Nucleus accumbens (tissue), 56 donors: Measurements from ENCODE around the gene FBXO47.

Experiments
- DNase-seq, 56 donors: peaks; one replicate each; lab custom pipeline; 2025; lab: John Stamatoyannopoulos, UW

Gene FBXO47

GRCh38 chr17:38907930-38908675, 59.1 kb downstream of the FBXO47 start:
- no peak for DNase-seq

- DNase-seq = no peak
These were observed 60.6 kb downstream of the FBXO47 start for GRCh38 chr17:38906460-38907228.

DNA sequence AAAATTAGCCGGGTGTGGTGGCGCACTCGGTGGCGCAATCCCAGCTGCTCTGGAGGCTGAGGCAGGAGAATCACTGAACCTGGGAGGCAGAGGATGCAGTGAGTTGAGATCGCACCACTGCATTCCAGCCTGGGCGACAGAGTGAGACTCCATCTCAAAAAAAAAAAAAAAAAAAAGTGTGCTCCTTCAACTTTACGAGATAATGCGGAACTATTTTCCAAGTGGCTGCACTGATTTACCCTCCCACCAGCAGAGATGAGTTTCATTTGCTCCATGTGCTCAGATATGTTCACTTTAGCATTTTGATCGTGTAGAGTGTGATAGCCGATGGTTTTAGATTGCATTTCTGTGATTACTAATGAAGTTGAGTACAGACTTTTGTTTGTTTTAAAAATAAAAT, 61.8 kb downstream of the FBXO47 start:
- DNase-seq = no peak

DNA sequence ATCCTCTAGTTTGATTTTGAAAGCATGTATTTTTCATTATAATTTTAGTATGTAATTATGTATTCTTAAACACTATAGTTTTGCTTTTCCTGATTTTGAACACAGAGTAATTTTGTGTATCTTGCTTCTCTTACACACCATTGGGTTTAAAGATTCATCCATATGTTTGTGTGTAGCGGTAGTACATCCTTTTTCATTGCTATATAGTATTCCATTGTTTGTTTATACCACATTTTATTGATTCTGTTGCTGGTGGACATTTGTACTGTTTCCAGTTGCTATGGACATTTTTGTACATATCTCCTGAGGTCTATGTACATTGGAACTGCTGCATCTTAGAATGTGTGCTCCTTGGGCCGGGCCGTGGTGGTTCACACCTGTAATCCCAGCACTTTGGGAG, 62.3 kb downstream of the FBXO47 start:
- DNase-seq = no peak

GRCh38 chr17:38903404-38903803, 63.8 kb downstream of the FBXO47 start:
- DNase-seq = no peak

DNA sequence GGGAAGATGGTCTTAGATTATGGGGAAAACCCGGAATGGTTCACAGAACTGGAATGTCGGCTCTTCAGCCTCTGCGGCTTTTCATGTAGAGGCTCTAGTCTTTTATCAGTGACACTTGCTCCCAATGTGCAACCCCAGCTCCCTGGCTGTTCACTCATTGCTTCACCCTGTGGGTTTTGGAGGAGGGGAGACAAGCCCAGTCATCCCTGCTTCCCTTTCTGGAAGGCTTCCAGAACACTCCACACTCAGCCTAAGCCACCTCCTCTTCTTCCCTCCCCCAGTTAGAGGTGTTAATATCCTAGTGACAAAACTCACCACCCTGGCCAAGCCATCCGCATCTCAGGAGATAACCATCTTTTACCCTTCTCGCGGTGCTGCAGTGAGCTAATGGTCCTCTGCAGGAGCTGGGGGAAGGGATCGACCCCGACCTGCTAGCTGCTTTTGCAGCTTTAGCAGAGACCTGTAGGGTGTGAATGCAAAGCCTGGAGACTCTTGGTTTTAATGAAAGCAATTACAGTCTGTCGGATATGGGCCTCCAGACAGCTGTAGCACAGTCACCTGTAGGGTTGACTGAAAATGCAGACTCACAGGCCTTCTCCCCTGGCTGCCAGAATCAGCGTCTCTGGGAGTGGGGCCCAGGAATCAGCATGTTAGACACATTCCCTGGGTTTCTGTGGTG, 66.1 kb downstream of the FBXO47 start:
- peak in 12 of 56 donors; percentile 13 to 41 (median 29) for DNase-seq

- no peak for DNase-seq
These were observed 67.8 kb downstream of the FBXO47 start for GRCh38 chr17:38899421-38899820.

DNA sequence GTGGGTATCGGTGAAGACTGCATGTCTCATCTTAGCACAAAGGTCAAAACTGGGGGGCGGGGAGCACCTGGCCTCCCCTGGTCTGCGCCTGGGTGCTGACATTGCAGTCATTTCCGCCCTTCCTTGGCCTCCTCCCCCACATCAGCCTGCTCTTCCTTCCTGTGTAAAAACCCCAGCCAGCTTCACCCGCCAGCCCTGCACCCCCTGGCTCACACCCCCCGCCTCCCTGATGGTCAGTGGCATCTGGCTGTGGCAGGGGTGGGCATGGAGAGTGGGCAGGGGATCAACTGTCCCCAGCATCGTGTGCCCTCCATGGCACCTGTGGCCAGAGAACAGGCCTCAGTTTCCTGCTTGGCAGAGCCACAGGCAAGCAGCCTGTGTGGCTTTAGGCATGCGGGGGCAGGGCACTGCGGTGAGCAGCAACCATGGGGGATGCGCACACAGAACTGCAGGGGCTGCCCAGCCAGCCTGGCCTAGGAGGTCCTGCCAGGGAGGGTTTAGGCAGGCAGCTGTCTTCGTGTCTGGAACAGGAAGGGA, 68.3 kb downstream of the FBXO47 start:
- DNase-seq = no peak

GRCh38 chr17:38898291-38898679, 68.9 kb downstream of the FBXO47 start:
- no peak for DNase-seq

GRCh38 chr17:38897671-38898290, 69.4 kb downstream of the FBXO47 start:
- DNase-seq = peak in 12 of 56 donors; percentile 12 to 42 (median 30)

- DNase-seq = peak in 3 of 56 donors; percentile 27 to 31 (median 30)
These were observed 70.0 kb downstream of the FBXO47 start for GRCh38 chr17:38897176-38897575.

DNA sequence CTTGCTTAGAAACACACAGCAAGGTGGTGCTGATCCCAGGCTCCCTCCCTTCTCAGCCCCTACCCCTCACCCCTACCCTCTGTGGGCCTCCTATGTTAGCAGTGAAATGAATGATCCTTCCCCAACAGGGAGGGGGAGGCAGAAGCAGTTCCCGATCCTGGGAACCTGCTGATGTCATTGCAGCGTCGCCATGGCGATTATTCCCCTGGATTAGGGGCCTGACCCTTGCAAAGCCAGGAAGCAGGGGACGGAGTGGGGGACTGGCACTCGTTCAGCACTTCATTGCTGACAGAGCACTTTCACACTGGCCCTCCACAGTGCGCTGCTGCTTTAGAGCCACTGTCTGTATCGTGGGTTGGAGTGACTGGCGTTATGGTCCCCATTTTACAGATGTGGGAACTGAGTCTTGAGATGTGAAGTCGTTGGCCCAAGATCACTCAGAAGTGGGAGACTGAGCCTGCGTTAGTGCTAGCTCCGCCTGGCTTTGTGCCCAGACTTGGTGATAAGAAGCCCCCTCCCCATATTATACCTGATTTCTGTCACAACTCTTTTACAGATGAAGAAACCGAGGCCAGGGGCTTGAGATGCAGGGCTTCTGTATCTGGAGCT, 70.8 kb downstream of the FBXO47 start:
- no peak for DNase-seq

DNA sequence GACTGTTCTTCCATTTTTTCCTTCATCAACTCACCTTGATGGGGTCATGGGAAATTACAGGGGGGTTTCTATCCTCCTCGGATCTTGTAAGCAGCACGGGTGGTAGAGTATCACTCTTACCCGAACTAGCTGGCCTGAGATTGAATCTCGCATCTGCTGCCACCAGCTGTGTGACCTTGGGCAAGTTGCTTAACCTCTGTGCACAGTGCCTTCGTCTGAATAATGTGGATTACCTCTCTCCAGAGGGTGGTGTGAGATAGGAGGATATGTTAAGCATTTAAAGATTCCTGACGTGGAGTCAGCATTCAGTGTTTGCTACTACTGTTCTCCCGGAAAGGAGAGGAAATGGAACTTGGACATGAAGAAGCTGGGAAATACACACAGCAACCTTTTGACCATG, 72.9 kb downstream of the FBXO47 start:
- no peak for DNase-seq

- peak in 12 of 56 donors; percentile 15 to 57 (median 24) for DNase-seq
These were observed 73.6 kb downstream of the FBXO47 start for GRCh38 chr17:38893607-38894006.

- no peak for DNase-seq
These were observed 74.1 kb downstream of the FBXO47 start for GRCh38 chr17:38893113-38893512.

DNA sequence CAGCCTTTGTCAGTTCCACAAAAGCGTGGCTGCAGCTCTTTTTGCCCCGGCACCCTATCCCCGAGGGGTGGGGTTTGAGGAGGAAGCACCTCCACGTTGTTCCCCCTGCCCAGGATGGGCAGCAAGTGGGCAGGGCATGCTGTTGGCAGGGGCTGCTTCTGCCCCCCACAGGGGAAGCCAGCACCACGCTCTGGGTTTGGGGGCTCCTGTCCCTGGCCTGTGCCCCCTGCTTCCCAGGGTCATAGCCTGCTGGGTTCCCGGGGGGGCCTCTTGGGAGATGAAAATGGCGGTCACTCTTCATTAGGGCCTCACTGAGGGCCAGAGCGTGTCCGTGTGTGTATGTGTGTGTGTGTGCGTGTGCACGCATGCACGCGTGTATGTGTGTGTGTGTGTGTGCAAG, 74.6 kb downstream of the FBXO47 start:
- no peak for DNase-seq

DNA sequence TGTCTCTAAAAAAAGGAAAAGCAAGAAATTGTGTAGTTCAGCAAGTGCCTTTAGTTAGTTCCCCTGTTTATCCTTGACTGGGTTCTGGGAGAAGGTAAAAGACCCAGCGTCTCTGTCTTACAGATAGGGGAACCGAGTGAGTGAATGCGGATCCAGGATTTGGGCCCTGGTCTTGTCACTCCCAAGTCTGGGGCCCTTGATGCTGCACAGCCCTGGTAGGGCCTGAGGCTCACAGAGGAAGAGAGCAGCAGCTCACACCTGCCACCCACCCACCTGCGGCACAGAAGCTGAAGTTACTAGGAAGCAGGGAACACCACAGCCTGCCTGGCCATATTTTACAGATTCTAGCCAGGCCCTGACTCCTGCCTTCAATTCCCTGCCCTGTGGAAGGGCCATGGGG, 75.1 kb downstream of the FBXO47 start:
- peak in 2 of 56 donors; percentile 18 to 21 for DNase-seq

DNA sequence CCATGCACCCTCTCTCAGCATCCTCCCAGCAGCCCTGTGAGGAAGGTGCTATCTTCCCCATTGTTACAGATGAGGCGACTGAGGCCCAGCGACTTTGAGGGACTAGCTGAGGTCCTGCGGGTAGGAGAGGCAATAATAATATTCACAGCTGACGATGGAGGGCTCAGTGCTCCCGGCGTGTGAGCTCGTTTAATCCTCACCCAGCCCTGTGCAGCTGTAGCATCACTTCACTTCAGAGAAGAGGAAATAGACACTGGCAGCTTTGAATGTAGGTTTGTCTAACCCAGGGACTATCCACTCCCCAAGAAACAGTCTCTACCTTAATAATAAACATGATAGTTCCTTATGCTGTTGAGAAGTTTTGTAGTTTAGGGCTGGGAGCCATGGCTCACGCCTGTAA, 75.8 kb downstream of the FBXO47 start:
- no peak for DNase-seq

DNA sequence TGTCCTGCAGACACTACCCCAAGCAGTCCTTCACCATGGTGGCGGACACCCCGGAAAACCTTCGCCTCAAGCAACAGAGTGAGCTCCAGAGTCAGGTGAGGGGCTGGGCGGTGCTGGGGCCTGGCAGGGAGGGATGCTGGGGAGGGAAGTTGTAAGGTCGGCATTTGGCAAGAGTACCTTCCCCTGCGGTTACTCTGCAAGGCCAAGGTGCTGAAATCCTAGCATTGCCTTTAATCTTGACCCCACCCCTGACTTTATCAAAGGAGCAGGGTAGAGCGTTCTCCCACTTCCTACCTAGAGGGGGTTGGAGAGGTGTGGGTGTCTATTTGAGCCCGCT, 76.8 kb downstream of the FBXO47 start:
- DNase-seq = no peak

- no peak for DNase-seq
These were observed 77.3 kb downstream of the FBXO47 start for GRCh38 chr17:38889745-38890409.
